NCI-H2081 treated with DMSO at 0.1 percent for 48 hours (cell line): ENCODE data around the gene PRKCH.
A peak's percentile ranks its signal among the peaks of the same experiment; 100 is the strongest.

Experiments
- DNase-seq: peaks from one replicate; lab custom pipeline; 2025; lab: John Stamatoyannopoulos, UW

PRKCH gene

DNA sequence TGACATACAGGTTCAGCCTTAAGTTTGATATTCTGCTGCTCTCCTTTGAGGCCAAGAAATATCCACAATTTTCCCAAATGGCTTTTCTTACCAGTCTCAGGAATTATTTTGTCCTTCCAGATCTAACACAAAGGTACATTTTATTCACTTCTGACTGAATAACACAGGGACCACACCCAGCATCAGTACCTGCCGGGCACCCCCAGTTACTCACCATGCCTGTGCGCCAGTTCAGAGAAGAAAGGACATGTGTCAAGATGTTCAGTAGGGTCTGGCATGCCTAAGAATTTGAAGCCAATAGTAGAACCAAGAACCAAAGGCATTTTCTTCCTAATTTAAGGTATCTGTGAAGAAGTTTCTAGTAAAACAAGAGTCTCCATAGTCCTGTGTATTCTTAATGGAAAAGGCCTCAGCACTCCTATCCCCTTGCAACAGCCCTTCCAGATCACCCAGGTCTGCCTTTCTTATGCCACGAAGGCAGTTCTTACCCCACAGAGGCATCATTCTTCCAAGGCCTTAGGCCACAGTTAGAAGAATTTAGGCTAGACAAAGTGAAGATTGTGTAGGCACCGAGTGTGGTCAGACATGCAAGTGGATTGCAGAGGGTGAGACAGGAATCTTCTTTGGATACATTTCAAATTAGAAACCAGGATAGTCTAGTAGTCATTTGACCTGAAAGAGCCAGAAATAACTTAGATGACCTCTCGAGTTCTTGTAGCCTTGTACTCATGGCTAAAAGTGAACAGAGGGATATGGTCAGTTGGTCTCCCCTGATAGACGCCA is 233.9 kb downstream of the PRKCH start:
- DNase-seq = no peak

DNA sequence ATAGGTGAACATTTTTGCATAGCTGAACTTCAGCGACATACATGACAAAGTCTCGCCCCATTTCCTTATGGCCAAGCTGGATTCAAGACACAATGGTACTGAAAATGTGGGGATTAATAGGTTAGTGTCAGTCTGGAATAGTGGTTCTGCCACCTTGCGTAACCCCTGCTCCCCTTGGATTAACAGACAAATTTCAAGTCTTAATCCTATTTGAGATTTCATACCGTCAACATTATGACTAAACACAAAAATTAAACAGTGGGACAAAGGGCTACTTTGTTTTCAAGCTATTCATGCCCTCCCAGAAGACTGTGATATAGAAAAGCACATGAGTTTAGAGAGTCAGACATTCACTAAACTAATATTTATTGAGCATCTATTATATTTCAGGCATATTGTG is 235.1 kb downstream of the PRKCH start:
- no peak for DNase-seq

DNA sequence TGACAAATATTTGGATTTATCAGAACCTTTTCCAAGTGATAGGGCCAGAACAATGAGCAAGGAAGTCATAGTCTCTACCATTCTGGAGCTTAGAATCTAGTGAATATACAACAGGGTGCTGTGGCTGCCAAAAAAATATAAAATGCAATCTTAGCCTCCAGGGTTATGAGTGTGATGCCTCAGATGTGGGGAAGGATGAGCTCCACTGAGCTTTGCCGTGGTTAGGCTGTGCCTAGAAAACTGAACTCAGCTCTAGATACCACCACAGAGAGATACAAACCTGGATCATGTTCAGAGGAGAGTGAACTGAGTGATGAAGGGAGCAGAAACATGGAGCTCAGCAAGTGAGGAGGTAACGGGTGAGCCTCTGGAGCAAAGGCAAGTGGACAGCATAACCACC is 235.9 kb downstream of the PRKCH start:
- DNase-seq = no peak

DNA sequence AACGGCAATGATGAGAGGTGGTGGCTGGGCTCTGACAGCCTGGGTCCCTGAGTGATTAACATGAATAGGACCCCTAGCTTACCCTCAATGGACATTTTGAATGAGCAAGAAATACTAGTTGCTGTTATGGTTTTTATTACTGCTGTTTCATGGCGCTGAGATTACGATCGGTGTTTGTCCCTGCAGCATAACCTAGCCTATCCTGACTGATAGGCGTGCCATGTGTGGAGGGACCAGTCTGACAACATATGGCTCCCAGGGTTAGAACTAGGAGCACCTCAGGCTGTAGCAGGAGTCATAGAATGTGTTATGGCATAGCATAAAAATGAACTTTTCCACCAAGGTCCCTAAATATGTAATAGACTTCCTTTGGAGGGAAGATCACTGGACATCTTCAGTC is 236.5 kb downstream of the PRKCH start:
- no peak for DNase-seq

DNA sequence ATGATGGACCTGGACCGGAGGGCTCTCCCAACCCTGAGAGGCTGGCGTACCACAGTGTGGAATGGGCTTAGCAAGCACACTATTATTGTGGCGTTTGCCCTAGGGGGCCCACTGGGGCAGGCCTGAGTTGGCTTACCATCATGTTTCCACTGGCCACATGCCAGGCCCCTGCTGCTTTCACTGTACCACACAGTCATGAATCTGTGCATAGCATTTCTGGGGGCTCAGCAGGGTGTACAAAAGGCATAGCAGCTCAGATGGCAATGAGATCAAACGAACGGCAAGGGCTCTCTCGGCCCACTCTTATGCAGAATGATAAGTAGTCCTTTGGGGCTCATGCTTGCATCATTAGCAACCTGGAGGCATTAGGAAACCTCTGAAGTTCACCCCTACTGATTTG is 236.9 kb downstream of the PRKCH start:
- peak; percentile 76 for DNase-seq

DNA sequence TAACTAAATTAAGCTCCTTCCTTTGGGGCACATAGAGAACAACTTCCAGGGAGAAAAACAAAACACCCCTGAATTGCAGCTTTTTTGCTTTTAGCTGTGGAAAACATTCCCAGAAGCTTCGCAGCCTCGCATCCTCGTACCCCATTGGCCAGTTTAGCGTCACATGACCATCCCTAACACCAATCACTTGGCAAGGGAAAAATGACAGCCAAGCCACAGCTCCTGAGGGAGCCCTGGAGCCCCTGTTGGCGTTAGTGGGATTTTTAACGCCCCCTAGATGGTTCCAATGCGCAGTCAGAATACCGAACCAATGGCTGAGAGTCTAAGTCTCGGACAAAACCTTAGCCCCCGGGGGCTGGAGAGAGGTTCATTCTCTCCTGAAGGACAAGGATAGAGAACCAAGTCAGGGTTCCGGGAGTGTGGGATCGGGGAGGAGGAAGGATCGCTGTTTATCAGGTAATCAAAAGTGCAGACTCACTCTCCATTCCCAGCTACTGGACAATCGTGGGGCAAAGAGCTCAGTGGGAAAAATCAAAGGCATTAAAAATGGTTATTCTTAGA is 238.3 kb downstream of the PRKCH start:
- DNase-seq = no peak

DNA sequence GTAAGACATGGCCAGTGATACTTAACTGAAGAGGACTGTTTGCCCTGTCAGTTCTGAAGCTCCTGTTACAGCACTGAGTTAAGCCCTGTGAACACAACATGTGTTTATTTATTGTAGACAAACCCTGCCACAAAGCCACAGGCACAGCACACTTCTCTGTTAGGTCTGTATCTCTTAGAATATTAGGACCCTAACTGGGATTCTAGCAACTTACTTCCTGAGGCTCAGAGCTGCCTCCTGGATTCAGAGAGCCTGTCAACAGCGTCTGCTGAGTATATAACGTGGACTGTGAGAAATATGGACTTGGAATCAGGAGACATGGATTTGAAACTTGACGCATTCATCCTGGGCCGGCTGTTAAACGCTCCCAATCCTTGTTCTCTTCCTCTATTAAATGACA is 238.9 kb downstream of the PRKCH start:
- DNase-seq = no peak

DNA sequence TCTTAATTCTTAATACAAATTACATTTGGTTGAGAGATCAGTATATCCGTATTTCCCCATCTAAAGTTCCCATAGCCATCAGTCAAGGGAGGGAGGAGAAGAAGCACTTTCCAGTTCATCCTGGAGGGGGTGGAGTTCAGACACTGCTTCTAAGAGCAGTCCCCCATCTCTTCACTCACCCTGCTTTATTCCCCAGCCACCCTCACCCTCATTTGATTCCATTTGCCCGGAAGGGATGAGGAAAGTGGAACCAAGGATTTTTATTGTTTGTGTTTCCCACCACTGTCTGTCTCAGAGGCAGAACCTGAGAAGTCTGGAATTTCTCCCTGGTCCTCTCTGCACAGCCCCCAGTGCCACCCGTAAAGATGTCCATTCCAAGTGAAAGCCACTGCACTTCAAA is 239.7 kb downstream of the PRKCH start:
- no peak for DNase-seq

DNA sequence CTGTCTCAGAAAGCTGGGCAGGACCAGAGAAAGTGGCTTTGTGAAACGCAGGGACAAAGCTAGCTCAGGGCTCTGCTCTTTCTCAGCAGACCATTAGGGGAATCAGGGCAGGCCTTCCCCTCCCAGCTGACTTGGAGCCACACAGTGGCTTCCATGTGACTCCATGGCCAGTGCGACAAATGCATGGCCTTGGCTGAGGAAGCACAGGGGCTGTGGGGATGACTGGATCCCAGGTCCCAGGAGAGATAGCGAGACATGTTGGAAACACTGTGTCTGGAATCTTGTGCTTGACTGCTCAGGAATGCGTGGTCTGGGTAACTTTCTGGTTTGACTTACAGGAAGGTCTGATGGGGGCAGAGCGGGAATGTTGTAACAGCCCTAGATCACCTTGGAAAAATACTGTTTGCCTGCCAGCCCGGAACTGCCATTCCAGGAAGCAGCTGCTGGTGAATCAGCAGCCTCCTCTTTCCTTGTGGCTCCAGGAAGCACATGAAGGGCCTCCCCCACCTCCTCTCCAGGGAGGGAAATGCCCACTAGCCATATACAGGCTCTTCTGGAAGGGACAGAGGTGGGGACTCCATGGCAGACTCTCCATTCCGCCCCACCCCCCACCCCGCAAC is 240.4 kb downstream of the PRKCH start:
- no peak for DNase-seq

DNA sequence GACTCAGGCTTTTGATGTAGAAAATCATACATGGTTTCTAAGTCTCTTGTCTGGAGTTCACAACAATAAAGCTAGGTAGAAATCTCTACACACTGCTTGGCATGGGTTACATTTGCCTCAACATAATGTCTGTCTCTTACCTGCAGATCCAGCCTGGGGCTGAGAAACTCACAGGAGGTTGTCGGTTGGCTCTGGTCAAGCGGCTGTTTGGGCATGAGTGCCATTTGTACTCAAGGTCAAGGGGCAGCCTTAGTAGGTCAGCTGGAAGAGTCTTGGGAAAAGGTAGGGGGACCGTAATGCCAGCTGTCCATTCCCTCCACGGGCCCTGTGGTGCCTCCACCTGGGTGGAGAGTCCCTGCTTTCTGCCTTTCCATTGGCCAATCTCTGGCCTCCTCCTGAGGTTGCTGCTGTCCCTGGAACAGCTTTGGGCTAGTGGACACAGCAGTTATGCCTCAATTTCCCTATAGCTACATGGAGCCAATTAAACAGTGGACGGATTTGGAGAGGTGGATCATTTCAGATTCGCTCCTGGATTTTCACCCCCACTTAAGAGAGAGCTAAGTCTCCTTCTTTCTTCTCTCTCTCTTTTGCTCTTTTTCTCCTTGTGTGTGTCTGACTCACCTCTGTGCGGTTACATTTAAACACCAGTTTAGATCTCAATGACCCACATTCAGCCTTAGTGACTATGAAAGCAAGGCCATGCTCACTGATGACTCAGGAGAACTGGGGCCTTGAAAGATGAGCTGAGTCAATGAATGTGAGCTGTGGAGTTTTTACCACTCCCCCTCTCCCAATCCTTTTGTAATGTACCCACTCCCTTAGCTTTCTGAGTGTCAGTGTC is 241.2 kb downstream of the PRKCH start:
- no peak for DNase-seq

DNA sequence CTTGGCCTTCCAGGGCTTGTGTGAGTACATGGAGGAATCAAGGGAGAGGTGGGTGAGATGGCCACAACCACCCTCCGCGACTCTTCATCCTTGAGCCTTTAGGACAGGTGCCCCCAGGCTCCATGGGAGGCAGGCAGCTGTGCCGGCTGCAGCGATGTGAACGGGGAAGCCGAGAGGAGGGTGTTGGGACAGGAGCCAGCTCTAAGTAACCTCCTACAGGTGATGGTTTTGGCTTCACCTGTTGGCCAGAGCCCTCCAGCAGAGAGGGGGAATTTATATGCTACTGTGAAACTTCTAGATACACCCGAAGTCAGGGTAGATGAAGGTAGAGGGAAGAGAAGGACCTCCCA is 241.8 kb downstream of the PRKCH start:
- no peak for DNase-seq

DNA sequence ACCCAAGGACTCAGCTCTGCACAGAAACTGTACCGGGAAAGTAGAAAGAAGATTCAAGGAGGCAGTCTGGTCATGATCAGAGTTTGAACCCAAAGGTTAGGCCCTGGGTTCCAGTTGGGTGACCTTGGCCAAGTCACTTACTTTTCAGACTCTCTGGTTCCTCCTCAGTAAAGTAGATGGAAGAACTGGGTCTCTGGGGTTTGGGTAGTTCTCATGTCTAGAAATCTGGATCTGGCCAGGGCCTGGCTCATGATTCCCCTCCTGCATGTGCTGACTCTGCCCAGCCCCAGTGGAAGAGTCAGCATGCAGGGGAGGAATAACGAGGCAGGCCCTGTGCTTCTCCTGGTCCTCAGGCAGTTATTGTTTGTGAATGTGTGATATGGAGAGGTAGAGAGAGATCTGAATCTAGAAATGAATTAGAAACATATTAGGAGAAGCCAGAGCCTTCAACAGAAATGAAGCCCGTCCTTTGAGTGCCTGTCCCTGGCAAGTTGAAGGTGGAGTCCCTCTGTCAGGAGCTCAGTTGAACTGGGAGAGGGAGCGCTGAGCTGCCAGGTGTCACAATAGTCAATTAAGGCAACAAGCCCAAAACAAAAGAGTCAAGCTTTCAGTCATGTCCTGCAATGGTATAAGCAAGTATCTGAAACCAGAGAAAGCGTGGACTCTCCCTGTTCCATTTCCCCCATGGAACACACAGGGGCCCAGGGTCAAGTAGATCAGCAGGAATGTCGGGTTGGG is 242.7 kb downstream of the PRKCH start:
- no peak for DNase-seq

DNA sequence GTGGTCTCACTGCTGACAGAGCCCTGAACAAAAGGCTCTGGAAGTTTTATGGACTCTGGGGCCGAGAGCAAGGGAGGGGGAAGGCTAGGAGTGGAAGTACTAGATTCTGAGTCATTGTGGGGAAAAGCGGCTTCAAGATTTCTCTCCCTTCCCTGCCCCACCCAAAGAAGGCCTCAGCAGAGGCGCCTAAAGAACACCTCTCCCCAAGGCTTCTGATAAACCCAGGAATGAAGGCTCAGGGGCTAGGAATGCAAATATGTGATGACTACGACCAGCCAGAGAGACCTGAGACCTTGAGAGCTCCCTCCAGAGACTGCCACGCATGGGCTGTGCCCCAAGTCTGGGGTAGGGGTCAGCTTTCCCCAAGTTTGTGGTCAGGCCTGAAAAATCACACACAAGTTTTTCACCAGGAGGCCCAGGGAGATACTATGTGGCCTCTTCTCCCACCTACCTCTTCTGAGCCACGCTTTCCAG is 243.3 kb downstream of the PRKCH start:
- no peak for DNase-seq

DNA sequence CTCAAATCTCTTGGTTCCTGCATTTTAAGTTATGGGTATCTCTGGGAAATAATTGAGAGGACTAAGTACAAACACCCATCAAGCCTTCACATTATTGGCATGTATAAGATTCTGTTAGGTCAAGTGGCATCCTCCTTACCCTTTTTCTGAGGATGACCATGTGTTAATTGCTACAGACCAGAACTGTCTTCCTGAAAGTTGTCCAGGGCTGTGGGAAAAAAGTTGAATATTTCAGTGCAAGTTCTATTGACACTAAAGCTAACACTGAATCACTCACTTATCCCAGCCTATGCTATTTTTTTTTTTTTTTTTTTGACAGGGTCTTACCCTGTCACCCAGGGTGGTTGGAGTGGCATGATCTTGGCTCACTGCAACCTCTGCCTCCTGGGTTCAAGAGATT is 243.8 kb downstream of the PRKCH start:
- no peak for DNase-seq

DNA sequence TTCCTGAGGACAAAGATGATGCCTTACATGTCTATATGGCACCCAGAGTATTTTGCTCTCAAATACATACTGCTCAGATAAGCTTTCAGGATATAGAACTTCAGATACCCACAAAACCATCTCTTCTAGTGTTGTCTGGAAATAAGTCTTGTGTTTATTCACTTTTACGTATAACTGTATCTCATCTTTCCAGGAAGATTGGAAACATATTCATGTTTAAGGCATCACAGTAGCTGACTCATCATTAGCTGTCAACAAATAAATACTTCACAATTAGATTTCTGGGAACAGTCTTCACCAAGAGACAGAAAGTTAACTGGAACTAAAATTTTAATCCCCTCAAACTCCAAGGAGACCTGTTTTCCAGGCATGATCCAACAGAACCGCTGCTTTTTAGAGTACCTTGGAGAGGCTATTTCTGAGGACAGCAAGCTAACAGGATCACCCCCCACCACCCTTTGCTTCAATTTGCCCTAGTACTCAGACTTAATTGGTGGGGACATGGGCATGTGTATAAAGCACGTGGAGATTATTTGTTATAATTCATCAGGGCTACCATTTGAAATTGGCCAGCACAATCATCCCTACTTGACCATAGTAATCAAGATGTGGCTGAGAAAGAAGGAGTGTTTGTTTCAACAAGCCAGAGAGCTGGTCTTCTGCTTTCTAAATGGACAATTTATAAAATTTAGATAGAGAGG is 244.6 kb downstream of the PRKCH start:
- no peak for DNase-seq

DNA sequence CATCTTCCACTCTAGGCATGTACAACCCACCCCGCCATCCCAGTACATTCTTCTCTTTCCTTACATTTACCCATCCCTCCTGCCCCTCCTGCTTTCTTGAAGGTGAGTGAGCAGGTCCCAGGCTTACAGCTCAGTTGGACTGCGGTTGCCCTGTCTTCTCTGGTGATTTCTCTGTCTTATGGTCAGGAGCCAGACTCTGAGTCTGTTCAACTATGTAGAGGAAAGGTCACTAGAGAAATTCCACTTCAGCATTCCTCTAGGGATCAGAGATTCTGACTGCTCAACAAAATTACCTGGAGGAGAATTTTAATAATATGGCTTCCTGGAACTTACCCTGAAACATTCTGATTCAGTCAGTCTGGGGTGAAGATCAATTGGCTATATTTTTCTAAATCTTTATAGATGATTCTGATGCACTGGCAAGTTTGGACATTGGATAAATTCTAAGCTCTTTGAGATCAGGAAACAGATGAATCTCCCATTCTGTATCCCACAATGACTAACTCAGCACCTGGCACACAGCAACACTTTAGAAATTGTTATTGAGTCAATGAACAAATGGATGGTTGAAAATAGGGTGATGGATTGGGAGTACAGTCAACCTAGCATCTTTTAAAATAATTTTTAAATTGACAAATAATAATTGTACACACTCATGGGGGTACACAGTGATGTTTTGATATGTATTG is 245.3 kb downstream of the PRKCH start:
- peak; percentile 83 for DNase-seq

DNA sequence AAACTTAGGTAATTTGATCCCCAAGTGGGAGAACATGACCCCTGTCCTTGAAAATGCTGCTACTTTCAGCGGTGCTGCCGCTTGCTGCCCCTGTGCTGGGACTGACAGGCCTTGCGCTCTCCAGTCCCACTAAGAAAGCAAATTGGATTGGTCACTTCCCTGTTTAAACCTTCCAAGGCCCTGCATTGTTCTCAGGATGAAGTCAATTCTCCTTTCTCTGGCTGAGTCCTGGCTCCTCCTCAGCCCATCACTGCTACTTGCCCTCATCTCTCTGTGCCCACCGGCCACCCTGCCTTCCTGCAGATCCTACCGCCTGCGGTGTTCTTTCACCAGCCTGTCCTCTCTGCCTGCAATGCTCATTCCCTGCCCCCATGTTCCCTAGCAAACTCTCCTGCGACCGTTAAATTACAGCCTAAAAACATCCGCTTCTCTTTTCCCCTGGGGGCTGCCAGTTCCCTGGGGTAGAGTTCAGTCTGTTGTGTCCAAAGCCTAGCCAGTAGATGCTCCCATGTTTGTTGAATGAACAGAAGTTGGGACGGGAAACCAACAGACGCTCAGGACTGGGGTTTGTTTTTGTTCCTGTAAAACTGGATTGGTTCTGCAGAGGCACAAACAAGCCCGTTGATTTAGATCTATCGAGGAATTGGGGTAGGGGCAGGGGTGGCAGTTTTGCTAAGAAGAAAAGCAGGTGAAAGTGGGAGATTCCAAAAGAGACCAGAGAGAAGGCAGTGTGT is 246.6 kb downstream of the PRKCH start:
- no peak for DNase-seq

DNA sequence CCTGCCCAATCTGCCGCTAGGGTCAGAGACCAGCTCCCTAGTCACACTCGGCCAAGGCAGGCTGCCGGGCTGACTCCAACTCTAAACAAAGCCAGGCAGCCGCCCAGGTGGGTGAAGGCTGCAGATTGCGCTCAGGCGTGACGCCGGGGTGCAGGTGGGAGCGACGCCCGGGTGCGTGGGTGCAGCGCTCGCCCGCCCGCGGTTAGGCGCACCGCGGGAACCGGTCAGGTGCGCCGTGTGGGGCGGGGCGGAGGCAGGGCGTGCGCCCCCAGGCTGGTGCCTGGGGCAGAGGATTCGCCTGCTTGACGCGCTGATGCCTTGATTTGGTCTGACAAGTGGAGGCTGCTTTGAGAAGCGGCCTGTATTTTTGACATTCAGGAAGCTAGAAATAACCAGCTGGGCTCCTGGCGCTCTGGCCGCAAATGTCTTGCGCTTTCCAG is 247.2 kb downstream of the PRKCH start:
- DNase-seq = no peak

DNA sequence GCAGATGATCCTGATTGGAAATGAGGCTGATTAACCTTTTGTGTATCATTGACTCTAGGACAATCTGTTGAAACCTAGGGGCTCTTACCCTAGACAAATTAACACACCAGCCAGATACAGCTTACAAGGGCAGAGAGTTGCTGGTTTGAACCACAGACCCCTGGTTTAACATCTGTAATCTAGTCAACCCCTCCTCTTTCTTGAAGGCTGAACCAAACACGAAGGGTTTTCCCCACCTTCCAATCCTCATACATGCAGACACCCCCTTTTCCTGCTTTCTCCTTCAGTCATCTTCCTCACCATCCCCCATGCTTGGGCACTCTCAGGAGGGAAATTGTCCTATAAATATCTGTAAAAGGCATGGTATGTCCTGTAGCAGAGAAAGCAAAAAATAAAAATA is 247.9 kb downstream of the PRKCH start:
- DNase-seq = no peak
